Heart left ventricle (tissue), 16 donors: Measurements from ENCODE around the gene ARID5B. TPM values are rescaled to one million over a fixed set of nuclear protein-coding genes. Genes with fewer than 3 reads are reported as not detected.

Experiments
- ATAC-seq, 4 donors: fragments of 200-7000 bp; cut with Tn5 transposase; one replicate each; pipeline ENCODE4 v1.9.1; 2020 to 2022; ENCODE audit warnings: moderate library complexity in 4 of 4, mild to moderate bottlenecking in 3 of 4, moderate number of reproducible peaks in 1 of 4
- DNase-seq, 5 donors: peaks; one replicate each; pipeline ENCODE4 v3.0.0-alpha.2; 2020
- H3K27ac ChIP-seq, 12 donors: fragments of 200-600 bp; sonication (generic) in 4 of 12; one replicate each; pipeline versions ENCODE4 v1.5.0 to v1.8.0; 2016 to 2022; ENCODE audit warnings: mild to moderate bottlenecking in 2 of 12
- H3K27me3 ChIP-seq, 9 donors: fragments of 200-600 bp; sonication (generic) in 2 of 9; one replicate each; pipeline versions ENCODE4 v1.5.1 to v1.8.0; 2016 to 2022; ENCODE audit warnings: mild to moderate bottlenecking in 3 of 9
- H3K36me3 ChIP-seq, 9 donors: fragments of 200-600 bp; sonication (generic) in 2 of 9; one replicate each; pipeline versions ENCODE4 v1.5.0 to v1.8.0; 2018 to 2022; ENCODE audit warnings: mild to moderate bottlenecking in 2 of 9
- H3K4me1 ChIP-seq, 12 donors: fragments of 200-600 bp; sonication (generic) in 4 of 12; one replicate each; pipeline versions ENCODE4 v1.5.0 to v1.8.0; 2016 to 2022; ENCODE audit warnings: mild to moderate bottlenecking in 3 of 12
- H3K4me3 ChIP-seq, 12 donors: fragments of 200-600 bp; sonication (generic) in 4 of 12; one replicate each; pipeline versions ENCODE4 v1.5.0 to v1.8.0; 2017 to 2022; ENCODE audit warnings: mild to moderate bottlenecking in 9 of 12, moderate library complexity in 4 of 12
- H3K9me3 ChIP-seq, 12 donors: fragments of 200-600 bp; sonication (generic) in 4 of 12; one replicate each; pipeline versions ENCODE4 v1.5.0 to v1.8.0; 2016 to 2022; ENCODE audit warnings: mild to moderate bottlenecking in 1 of 12
- CTCF ChIP-seq, 12 donors: fragments of 200-600 bp; sonication (generic) in 4 of 12; IDR thresholded peaks; one replicate each; pipeline versions ENCODE4 v1.5.0 to v1.8.0; 2018 to 2022; ENCODE audit warnings: antibody characterized with exemption in 12 of 12, mild to moderate bottlenecking in 5 of 12
- POLR2A ChIP-seq, 2 donors: fragments of 450-650 bp; IDR thresholded peaks; one replicate each; pipeline ENCODE4 v1.6.1; 2017; ENCODE audit warnings: antibody characterized with exemption in 2 of 2, mild to moderate bottlenecking in 2 of 2, moderate library complexity in 2 of 2
- WGBS, 4 donors: extraction: QIAGEN DNeasy Blood & Tissue Kit in 2 of 4; methylation state at CpG; one replicate each; pipeline versions ENCODE4 v1.1.5 to v1.1.7; 2013 to 2018; 5-methylcytosine and 5-hydroxymethylcytosine counted together
- intact Hi-C, 10 donors: fragments of 100-400 bp; cut with DNase I; formaldehyde crosslinking; loops; one replicate each; pipeline versions ENCODE4 v1.11.1 to v1.14.2; 2022
- polyA plus RNA-seq, 2 donors: library from polyadenylated mRNA; stranded (reverse); fragments of 200-250 nt; gene quantifications; one replicate each; pipeline ENCODE4 v1.2.3, GENCODE V29; 2013
- total RNA-seq, 9 donors: library from RNA; depleted of rRNA in 2 of 9; stranded (reverse); fragments of >200 nt in 2 of 9; fragmentation: NEBNext Ultra II Directional in 3 of 9; extraction: Animal tissue kit (Norgen Biotek cat#: 25700) in 3 of 9; gene quantifications; one replicate each; pipeline versions ENCODE4 v1.1.0 to v1.2.4, GENCODE V29; 2016 to 2023
- donor health status: ischemic (EF 13 %, LVEDD 7.1; RV severe dilation, severe dysfunction).
- donor health status: healthy with polysubstance abuse.
- donor health status: DM: no; HTN: yes; CAD: no.
- donor health status: DM: no; HTN: no; CAD: no.
- donor health status: ischemic (EF 25% LVEDD 6.9; RV normal size, moderate dysfunction).
- donor health status: ischemic (EF 25% LVEDD 5.7; RV mildly dilated, moderate dysfunction).
- donor health status: healthy.
- donor health status: DM: yes; HTN: yes; CAD: no.
- donor health status: ischemic (EF 35%, LVEDD 5.7; RV mildly dilated, moderate dysfunction).
- donor health status: nonischemic (EF 11% LVEDD 7.7; RV severe dilation, severe dysfunction).
- donor health status: DM: yes; HTN: yes; CAD: no.
- donor health status: PGD.
- donor health status: ischemic (EF 29% LVEDD 5.4; RV normal size, mild dysfunction).
- donor health status: nonischemic (EF 23%, LVEDD 6.1; RV moderate dilation, normal function).

The ARID5B gene
- total and polyA plus RNA-seq, 11 donors, result 4.5 to 45.5 (median 26.6) TPM

GRCh38 chr10:62062028-62062427 is 160.5 kb downstream of the ARID5B start:
- Histone ChIP-seq H3K36me3 (peaks cover 0 to 83% (median 60%) of the 10 kb centered on the region in 9 donors), H3K9me3 (no peaks in the 10 kb centered on the region), H3K4me1 (peaks cover 21 to 78% (median 59%) of the 10 kb centered on the region in 12 donors), H3K27me3 (no peaks in the 10 kb centered on the region), H3K27ac (peak overlapping the region in 6 of 12 donors; percentile 9 to 98 (median 82)), H3K4me3 (no peak overlapping the region)
- TF ChIP-seq CTCF (IDR thresholded peaks at IDR 0.05), result no peak
- TF ChIP-seq POLR2A (IDR thresholded peaks at IDR 0.05), result no peak
- WGBS, 4 donors, result 21 to 27% (median 23%) methylated on average over 1 of the region's 1 CpG
- DNase-seq, result no peak
- intact Hi-C loops, result no loop called here
- no peak for ATAC-seq

- WGBS, 4 donors, result 95 to 97% (median 96%) methylated on average over 4 of the region's 4 CpGs
- Histone ChIP-seq H3K9me3 (no peaks in the 10 kb centered on the region), H3K36me3 (peaks cover 0 to 88% (median 68%) of the 10 kb centered on the region in 9 donors), H3K27me3 (no peaks in the 10 kb centered on the region), H3K4me3 (no peak overlapping the region), H3K27ac (peak overlapping the region in 10 of 12 donors; percentile 42 to 98 (median 75)), H3K4me1 (peaks cover 15 to 71% (median 54%) of the 10 kb centered on the region in 12 donors)
- ATAC-seq (no peak), DNase-seq (no peak)
- TF ChIP-seq CTCF (IDR thresholded peaks at IDR 0.05) (no peak), POLR2A (IDR thresholded peaks at IDR 0.05) (no peak)
- intact Hi-C loops, result no loop called here
These were observed 161.4 kb downstream of the ARID5B start for GRCh38 chr10:62062752-62063512.

GRCh38 chr10:62063795-62064472 is 162.4 kb downstream of the ARID5B start:
- Histone ChIP-seq H3K4me1 (peaks cover 8 to 68% (median 49%) of the 10 kb centered on the region in 12 donors), H3K36me3 (peaks cover 0 to 84% (median 59%) of the 10 kb centered on the region in 9 donors), H3K9me3 (no peaks in the 10 kb centered on the region), H3K27ac (peak overlapping the region; percentile 36 to 98 (median 73)), H3K27me3 (no peaks in the 10 kb centered on the region), H3K4me3 (no peak overlapping the region)
- peak in 1 of 5 donors; percentile 37 for DNase-seq
- ATAC-seq, result peak; percentile 65 to 84 (median 76)
- WGBS, 4 donors, result 52 to 69% (median 62%) methylated on average over 3 of the region's 3 CpGs
- intact Hi-C loops, result no loop called here
- TF ChIP-seq CTCF (IDR thresholded peaks at IDR 0.05) (no peak), POLR2A (IDR thresholded peaks at IDR 0.05) (no peak)

- DNase-seq (no peak), ATAC-seq (no peak)
- no peak overlapping the region for H3K4me3 ChIP-seq
- 100% methylated on average over 1 of the region's 1 CpG for WGBS, 4 donors
- H3K36me3 ChIP-seq, result peaks cover 0 to 82% (median 65%) of the 10 kb centered on the region in 9 donors
- H3K9me3 ChIP-seq, result no peaks in the 10 kb centered on the region
- peak overlapping the region in 3 of 12 donors; percentile 8 to 77 (median 52) for H3K27ac ChIP-seq
- intact Hi-C loops, result no loop called here
- peaks cover 8 to 64% (median 41%) of the 10 kb centered on the region in 12 donors for H3K4me1 ChIP-seq
- TF ChIP-seq CTCF (IDR thresholded peaks at IDR 0.05), result no peak
- TF ChIP-seq POLR2A (IDR thresholded peaks at IDR 0.05), result no peak
- H3K27me3 ChIP-seq, result no peaks in the 10 kb centered on the region
These were observed 166.1 kb downstream of the ARID5B start for GRCh38 chr10:62067560-62067959.
